ENCODE data around the gene SLC30A4. TPM values are rescaled to one million over a fixed set of nuclear protein-coding genes. Genes with fewer than 3 reads are reported as not detected.

Gene SLC30A4
- total and polyA plus RNA-seq, 2 experiments from 2014 or later: not detected

- H3K27me3 Mint-ChIP-seq (ENCODE audit: insufficient read depth, low read depth, poor library complexity): no peaks in the 10 kb centered on the region
- no peaks in the 10 kb centered on the region for H3K36me3 Mint-ChIP-seq (ENCODE audit: low read depth)
- Histone ChIP-seq H3K79me2 (replicated peaks; ENCODE audit: insufficient read depth) (no peaks in the 10 kb centered on the region), H3K36me3 (ENCODE audit: insufficient read depth) (no peaks in the 10 kb centered on the region), H4K20me1 (replicated peaks; ENCODE audit: insufficient read depth) (no peaks in the 10 kb centered on the region), H3K4me2 (no peak overlapping the region), H3F3A (replicated peaks; ENCODE audit: low read depth) (no peaks in the 10 kb centered on the region), H3K4me1 (ENCODE audit: insufficient read depth) (no peaks in the 10 kb centered on the region), H3K27me3 (ENCODE audit: insufficient read depth) (peaks cover 5% of the 10 kb centered on the region; the same call in 1 of the 2 replicates), H3K4me3 (no peak overlapping the region), H3K9me2 (ENCODE audit: insufficient read depth) (no peaks in the 10 kb centered on the region), H2AFZ (no peak overlapping the region), H3K27ac (ENCODE audit: low read depth) (no peak overlapping the region)
- H3K27ac Mint-ChIP-seq: no peak overlapping the region
- ATAC-seq: no peak
- H3K4me1 Mint-ChIP-seq: peaks cover 3% of the 10 kb centered on the region
- H3K4me3 Mint-ChIP-seq: no peak overlapping the region
- no peak for DNase-seq (ENCODE audit: low spot score)
- TF ChIP-seq NANOG (IDR thresholded peaks at IDR 0.05; ENCODE audit: borderline replicate concordance) (no peak), STAT1 (IDR thresholded peaks at IDR 0.05; ENCODE audit: unreplicated experiment) (no peak), ZNF462 (CRISPR knock-in tag; IDR thresholded peaks at IDR 0.05) (no peak), CREB1 (CRISPR knock-in tag; IDR thresholded peaks at IDR 0.05; ENCODE audit: low read depth) (no peak), POLR2AphosphoS5 (IDR thresholded peaks at IDR 0.05; ENCODE audit: low read depth) (no peak), JUNB (IDR thresholded peaks at IDR 0.05; ENCODE audit: unreplicated experiment) (no peak), ETS1 (IDR thresholded peaks at IDR 0.05) (no peak), CTCF (conservative IDR thresholded peaks at IDR 0.05; ENCODE audit: low read depth in 2 of 2) (no peak), EZH2phosphoT487 (IDR thresholded peaks at IDR 0.05; ENCODE audit: unreplicated experiment) (no peak), REST (IDR thresholded peaks at IDR 0.05; ENCODE audit: unreplicated experiment) (no peak), EZH2 (IDR thresholded peaks at IDR 0.05; ENCODE audit: low read depth, unreplicated experiment) (no peak), ZNF331 (CRISPR knock-in tag; IDR thresholded peaks at IDR 0.05; ENCODE audit: low read depth) (no peak), ZNF114 (CRISPR knock-in tag; IDR thresholded peaks at IDR 0.05) (no peak)
- H3K9me3 Mint-ChIP-seq: no peaks in the 10 kb centered on the region
Observed at GRCh38 chr15:45551676-45552075, 29.1 kb upstream of the SLC30A4 start.

Data from GM23338 (cell line).